ENCODE measurements around the gene CTIF.

The CTIF gene

DNA sequence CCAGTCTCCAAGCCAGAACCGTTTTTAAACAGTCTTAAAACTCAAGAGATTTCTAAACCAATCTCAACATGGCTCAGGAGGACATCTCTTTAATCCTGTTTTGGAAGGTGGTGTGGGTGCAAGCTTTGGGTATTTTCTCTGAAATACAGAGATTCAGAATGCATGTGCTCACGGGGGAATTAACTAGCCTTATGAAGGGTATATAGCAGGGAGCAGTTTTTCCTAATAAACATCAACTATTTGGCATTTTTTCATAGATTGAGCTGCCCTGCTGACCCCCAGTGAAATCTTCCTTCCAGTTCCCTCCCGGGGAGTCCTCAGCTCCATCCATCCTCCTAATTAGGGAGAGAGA lies 289.3 kb downstream of the CTIF start:
- no peak for DNase-seq

GRCh38 chr18:48828691-48829442 lies 290.0 kb downstream of the CTIF start:
- DNase-seq = no peak

DNA sequence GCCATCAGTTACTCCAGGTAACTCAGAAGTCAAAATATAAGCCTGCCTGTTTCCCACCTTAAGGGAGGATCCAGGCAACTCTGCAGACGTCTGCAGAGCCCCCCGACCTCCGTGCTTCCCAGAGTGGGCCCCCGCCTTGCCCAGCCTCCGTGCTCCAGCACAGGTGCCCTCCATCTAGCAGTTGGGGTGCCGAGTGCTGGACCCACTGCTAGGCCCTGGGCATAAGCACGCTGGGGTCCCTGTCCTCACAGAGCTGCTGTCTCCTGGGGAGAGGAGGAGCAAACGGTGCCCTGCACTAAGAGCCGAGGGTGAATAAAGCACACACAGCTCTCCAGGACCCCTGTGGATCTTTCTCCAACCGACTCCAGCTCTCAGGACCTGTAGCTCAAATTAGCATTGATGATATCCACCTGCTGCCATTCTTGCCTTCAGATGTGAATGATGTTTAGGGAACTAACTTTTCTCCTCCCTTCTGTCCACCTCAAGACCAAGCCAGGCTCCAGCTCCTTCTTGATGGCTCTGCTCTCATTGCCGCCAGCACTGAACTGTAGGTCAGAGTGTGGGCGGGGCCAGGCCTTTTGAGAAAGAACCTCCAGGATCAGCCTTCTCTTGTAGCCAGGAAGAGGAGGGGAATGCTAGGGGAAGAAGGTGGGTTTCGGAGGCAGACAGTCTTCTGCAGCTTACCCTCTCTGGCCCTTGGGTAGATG lies 290.8 kb downstream of the CTIF start:
- no peak for DNase-seq

DNA sequence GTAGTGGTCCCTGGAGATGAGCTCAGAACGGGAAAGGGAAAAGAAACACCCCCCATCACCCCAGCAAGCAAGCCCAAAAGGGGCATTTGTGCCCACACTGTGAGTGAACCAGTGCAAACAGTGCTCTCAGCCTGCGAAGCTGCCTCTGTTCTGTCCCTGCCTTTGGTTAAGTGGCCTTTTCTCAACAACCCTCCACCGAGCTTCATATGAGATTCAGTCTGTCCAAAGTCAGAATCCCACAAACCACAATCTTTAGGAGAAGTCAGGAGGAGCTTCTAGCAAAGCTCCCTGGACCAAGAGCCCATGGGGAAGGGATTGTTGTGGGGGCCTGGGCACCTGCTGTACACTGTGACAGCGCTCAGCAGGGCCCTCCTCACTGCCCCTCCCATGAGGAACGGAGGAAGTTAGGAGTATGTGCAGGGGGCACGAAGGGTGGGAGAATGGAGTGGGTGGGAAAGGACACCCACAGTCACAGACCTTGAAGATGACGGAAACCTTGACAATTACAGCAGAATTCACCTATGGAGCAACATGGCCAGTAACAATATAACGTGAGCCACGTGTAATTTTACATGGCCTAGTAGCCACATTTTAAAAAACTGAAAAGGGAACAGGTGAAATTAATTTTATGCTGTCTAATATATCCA lies 292.4 kb downstream of the CTIF start:
- DNase-seq = no peak

DNA sequence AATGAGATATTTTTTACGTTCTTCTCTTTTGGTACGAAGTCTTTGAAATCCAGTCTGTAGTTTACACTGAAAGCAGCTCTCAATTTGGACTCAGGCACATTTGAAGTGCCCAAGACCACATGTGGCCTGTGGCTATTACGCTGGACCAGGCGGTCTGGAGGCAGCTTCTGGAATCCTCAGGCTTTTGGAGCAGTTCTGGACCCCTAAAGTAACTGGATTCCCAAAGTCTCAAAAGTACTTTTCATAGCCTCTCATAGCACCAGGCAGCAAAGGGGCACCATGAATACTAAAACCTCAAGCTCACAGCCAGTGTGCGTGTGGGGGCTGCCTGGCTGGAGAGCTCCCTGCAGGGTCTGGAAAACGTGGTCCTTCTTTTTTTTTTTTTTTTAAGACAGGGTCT lies 293.0 kb downstream of the CTIF start:
- DNase-seq = no peak

GRCh38 chr18:48832938-48833700 lies 294.3 kb downstream of the CTIF start:
- DNase-seq = no peak

DNA sequence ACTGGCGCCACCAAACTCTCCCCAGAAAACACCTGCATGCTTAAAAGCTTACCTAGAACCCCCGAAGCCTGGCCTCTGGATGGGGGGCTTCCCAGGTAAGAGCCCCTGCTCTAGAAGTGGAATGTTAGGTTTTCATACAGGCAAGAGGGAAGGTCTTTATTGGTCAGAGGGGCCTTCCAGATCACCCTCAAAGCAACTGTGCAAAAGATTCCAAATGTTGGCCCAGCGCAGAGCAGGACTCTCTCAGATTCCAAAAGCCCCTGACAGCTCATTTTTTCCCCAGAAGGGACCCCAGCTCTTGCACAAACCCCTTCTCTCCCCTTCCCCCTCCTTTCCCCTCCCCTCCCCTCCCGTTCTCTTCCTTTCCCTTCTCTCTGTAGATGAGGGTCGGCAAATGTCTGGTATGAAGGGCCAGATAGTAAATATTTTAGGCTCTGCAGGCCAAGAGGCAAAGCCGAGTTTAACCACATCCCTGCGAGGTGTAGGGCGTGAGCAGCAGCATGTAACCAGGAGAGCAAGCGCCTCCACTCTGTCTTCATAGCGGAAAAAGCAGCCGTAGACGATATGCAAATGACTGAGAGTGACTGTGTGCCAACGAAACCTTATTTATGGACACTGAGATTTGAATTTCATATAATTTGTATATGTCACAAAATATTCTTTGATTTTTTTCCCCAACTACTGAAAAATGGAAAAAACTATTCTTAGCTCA lies 295.0 kb downstream of the CTIF start:
- DNase-seq = peak; percentile 29

GRCh38 chr18:48834413-48835031 lies 295.7 kb downstream of the CTIF start:
- peak; percentile 64 for DNase-seq

DNA sequence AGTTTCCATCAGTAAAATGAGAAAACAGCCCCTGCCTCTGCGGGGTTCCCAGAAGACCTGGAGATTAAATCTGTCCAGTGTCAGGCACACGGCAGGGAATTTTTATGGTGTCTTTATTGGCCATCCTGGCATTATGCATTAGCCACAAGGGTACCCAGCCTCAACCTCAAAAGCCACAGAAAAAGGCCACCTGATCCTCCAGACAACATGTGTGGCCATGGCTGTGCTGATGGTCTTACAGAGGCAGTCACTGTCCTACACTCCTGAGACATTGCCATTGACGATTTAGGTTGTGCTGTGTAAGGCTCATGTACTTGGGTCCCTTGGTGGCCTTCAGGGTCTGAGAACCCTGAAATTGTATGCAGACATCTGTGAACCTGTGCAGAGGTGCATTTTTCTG lies 296.3 kb downstream of the CTIF start:
- no peak for DNase-seq

- no peak for DNase-seq
Observed at GRCh38 chr18:48835745-48836170, 296.9 kb downstream of the CTIF start.

DNA sequence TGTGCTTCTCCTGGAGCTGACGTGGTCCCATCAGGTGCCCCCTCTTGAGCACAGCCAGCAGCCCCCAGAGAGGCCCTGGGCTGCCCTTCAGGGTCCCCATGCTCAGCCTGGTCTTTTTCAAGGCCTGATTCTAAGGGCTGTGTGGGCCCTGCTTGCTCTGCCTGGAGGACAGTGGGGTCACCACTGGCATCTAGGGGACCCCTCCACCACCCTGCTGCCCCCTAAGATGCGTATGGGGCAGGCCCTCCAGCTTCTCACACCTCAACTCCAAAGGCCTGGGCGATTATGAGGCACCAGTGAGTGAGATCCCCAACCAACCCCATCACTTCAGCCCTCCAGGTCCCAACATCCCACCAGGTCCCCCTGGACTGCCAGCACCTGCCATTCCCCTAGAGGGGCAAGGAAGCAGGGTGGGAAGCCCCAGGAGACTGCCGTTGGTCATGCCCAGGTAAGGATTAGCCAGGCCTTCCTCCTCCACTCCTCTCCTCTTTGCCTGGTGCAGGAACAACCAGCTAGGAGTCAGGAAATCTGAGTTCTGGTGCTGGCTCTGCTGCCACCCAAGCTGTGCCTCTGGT lies 297.5 kb downstream of the CTIF start:
- DNase-seq = no peak

DNA sequence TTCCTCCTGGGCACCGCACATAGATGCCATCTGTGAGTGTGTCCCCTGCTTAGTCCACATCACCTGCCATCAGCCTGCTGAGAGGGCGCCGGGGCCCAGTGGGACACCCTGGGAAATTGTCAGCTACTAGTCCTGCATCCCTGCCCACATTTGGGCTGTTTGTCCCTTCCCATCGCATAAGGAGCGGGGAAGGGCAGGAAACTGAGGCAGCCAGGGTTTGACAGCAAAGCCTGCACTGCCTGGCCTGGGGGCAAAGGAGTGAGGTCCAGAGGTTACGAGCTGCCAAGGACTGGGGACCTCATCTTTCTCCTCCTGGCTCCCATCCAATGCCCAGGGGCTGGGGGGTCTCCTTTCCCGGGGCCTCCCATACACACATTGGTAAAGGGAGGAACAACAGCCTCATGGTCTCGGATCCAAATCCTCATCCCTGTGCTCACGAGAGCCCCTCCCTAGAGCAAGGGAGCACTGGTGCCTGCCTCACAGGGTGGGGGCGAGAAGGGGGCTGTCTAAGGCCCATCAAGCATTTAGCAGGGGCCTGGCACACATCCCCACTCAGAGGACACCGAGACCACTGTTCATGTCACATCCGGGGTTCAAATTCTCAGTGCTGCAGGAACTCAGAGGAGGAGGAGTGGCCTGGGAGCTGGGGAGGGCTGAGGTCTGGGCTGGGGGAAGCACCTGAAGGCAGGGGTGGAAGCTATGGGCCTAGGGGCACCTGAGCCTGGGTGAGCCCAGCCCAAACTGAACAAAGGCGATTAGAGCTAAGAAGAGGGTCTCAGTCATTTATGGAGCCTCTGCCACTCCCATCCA lies 298.2 kb downstream of the CTIF start:
- DNase-seq = no peak

DNA sequence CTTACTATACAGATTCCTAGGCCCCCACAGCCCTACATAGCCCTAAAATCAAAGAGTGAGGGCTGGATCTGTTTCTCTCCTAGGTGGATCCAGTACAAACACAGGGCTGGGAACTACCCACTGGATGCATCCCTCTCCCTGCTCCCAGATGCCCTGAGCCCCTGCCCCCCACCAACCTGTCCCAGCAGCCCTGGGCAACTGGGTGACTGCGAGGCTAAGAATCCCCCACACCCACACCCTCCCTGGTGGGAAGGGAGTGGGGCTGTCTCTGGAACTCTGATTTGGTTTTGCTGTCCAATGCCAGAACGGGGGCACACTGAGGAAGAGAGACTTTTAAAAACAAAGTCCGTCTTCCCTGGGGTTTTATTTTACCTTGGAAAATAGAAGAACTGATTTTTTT lies 298.8 kb downstream of the CTIF start:
- no peak for DNase-seq

DNA sequence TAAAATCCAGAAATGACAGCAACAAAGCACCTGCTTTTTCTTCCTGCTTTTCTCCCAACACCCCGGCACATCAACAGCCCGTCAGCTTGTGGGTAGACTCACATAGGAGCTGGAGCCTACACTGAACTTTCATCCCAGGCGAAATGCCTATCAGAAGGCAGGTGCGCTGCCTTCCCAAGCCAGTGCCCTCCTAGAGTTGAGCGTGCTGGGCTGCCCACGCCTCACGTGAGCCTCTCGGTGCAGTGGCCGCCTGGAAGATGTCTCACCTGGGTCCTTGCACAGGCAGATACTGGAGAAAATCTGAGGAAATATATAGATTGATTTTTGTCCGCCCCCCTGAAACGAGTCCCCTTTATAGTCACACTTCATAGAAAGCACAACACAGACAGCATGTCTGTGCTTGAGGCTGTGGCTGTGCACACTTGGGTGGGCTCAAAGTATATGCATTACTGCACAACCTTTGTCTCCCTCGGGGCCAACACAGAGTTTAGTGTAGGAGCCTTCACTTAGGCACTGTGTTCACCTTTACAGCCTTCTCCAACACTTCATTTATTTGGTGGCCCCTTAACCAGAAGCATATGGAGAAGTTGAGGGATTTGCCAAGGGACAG lies 299.4 kb downstream of the CTIF start:
- no peak for DNase-seq

DNA sequence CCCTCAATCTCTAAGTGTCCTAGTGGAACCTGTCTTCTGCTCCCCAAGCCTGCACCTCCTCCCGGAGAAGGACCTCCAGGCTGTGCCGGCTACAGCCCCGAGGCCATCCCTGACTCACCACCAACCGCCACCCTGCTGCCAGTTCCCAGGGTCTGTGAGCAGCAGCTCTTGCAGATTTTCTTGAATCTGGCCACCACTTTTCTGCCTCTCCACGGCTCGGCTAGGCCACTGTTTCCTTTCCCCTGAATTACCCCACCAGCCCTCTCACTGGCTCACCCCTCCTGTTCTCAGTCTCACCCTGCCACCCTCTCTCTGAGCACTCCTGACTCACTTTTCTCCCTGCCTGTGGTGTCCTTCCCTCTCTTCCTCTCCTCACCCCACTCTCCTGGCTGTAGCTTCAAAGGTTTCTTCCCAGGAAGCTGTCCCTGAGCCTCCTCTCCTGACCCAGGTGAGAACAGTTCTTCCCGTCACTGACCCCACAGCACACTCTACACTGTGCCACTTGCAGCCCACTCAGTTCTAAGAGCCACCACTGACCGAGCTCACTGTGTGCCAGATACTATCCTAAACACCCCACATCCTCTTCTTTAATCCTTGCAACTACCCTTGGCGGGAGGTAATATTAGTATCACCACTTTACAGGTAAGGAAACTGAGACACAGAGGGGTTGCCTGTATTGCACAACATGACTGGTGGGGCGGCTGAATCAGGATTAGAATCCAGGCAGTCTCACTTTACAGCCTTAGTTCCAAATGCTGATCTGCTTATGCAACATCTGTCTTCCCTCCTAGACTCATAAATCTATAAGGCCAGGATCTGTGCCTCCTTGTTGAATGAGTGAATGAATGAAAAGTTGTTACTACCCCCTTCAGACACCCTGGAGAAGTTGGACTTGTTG lies 300.3 kb downstream of the CTIF start:
- DNase-seq = no peak

GRCh38 chr18:48839819-48840490 lies 301.1 kb downstream of the CTIF start:
- DNase-seq = no peak

- DNase-seq = no peak
Observed at GRCh38 chr18:48840491-48840877, 301.7 kb downstream of the CTIF start.

DNA sequence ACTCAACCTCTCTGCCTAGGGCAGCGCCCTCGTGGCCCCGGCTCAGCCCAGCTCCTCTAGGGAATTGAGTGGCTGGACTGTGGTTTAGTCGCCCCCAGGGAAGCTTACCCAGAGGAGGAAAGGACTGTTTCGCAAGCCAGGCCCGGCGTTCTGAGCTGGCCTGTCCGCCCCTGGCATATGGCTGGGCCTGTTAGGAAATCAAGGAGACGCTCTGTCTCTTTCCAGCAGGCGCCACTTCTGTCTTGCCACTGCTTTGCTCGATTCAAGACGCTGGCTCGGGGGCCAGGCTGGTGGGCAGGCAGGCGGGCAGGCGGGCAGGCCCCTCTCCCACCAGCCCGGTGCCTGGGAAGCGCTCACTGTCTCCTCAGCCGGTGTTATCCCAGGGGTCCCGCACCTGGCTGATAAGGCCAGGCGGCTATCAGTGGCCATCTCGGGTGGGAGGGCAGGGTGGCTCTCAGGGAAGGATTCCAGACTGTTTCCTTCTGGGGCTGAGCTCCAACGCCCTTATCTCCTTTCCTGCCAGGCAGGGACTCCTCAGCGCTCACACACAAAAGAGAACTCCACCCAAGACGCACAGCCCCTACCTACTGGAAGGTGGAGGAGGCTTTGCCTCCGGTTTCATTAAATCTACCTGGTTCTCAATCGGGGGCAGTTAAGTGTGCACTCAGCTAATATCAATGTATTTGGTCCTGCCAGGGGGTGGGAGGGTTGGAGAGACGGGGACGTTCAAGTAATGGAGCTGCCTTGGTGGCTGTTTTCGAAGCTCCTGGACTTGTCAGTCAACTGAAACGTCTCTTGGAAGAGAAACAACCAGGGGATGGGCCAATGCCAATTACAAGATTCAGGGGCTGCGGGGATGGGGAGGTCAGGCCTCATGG lies 302.8 kb downstream of the CTIF start:
- DNase-seq = no peak

Data from stimulated activated CD4-positive, alpha-beta T cell treated with anti-CD3 and anti-CD28 coated beads, Interleukin-4, amount 100 ng/mL, for 1 hour (primary cell).